ENCODE measurements around the gene SLC36A3.

SLC36A3 gene

GRCh38 chr5:151344088-151344487 is 40.5 kb upstream of the SLC36A3 start:
- in situ Hi-C loops (cut with HindIII; ENCODE audit: low sequenced_read_pairs) = no loop called here
- DNase-seq (ENCODE audit: low read depth, low spot score) = no peak
- TF ChIP-seq CTCF (IDR thresholded peaks at IDR 0.05; ENCODE audit: low read depth, low read length) = no peak
- H3K4me3 ChIP-seq (ENCODE audit: low read depth, low read length) = no peak overlapping the region

GRCh38 chr5:151340004-151340403 is 36.4 kb upstream of the SLC36A3 start:
- no peak for TF ChIP-seq CTCF (IDR thresholded peaks at IDR 0.05; ENCODE audit: low read depth, low read length)
- in situ Hi-C loops (cut with HindIII; ENCODE audit: low sequenced_read_pairs) = no loop called here
- no peak for DNase-seq (ENCODE audit: low read depth, low spot score)
- H3K4me3 ChIP-seq (ENCODE audit: low read depth, low read length) = no peak overlapping the region

- in situ Hi-C loops (cut with HindIII; ENCODE audit: low sequenced_read_pairs) = no loop called here
- DNase-seq (ENCODE audit: low read depth, low spot score) = no peak
- no peak for TF ChIP-seq CTCF (IDR thresholded peaks at IDR 0.05; ENCODE audit: low read depth, low read length)
Measured at GRCh38 chr5:151338734-151339133, 35.2 kb upstream of the SLC36A3 start.

GRCh38 chr5:151332857-151333256 is 29.3 kb upstream of the SLC36A3 start:
- in situ Hi-C loops (cut with HindIII; ENCODE audit: low sequenced_read_pairs) = no loop called here
- no peak overlapping the region for H3K4me3 ChIP-seq (ENCODE audit: low read depth, low read length)
- no peak for DNase-seq (ENCODE audit: low read depth, low spot score)
- no peak for TF ChIP-seq CTCF (IDR thresholded peaks at IDR 0.05; ENCODE audit: low read depth, low read length)

More at GRCh38 chr5:151338734-151339133, 35.2 kb upstream of the SLC36A3 start:
- no peak overlapping the region for H3K4me3 ChIP-seq (ENCODE audit: low read depth, low read length)

- no peak overlapping the region for H3K4me3 ChIP-seq (ENCODE audit: low read depth, low read length)
- no peak for TF ChIP-seq CTCF (IDR thresholded peaks at IDR 0.05; ENCODE audit: low read depth, low read length)
- DNase-seq (ENCODE audit: low read depth, low spot score) = no peak
- in situ Hi-C loops (cut with HindIII; ENCODE audit: low sequenced_read_pairs) = no loop called here
Measured at GRCh38 chr5:151328734-151329133, 25.2 kb upstream of the SLC36A3 start.

- H3K4me3 ChIP-seq (ENCODE audit: low read depth, low read length) = no peak overlapping the region
- no peak for DNase-seq (ENCODE audit: low read depth, low spot score)
- in situ Hi-C loops (cut with HindIII; ENCODE audit: low sequenced_read_pairs) = no loop called here
- no peak for TF ChIP-seq CTCF (IDR thresholded peaks at IDR 0.05; ENCODE audit: low read depth, low read length)
Measured at GRCh38 chr5:151327585-151327984, 24.0 kb upstream of the SLC36A3 start.

- DNase-seq (ENCODE audit: low read depth, low spot score) = no peak
- in situ Hi-C loops (cut with HindIII; ENCODE audit: low sequenced_read_pairs) = no loop called here
- TF ChIP-seq CTCF (IDR thresholded peaks at IDR 0.05; ENCODE audit: low read depth, low read length) = no peak
- no peak overlapping the region for H3K4me3 ChIP-seq (ENCODE audit: low read depth, low read length)
Measured at GRCh38 chr5:151326266-151326665, 22.7 kb upstream of the SLC36A3 start.

Data from astrocyte of the spinal cord (primary cell).